ENCODE measurements around the gene TLR3. TPM values are rescaled to one million over a fixed set of nuclear protein-coding genes. Genes with fewer than 3 reads are reported as not detected.

The TLR3 gene
- total RNA-seq, 1 donor from 2014 or later, result not detected

DNA sequence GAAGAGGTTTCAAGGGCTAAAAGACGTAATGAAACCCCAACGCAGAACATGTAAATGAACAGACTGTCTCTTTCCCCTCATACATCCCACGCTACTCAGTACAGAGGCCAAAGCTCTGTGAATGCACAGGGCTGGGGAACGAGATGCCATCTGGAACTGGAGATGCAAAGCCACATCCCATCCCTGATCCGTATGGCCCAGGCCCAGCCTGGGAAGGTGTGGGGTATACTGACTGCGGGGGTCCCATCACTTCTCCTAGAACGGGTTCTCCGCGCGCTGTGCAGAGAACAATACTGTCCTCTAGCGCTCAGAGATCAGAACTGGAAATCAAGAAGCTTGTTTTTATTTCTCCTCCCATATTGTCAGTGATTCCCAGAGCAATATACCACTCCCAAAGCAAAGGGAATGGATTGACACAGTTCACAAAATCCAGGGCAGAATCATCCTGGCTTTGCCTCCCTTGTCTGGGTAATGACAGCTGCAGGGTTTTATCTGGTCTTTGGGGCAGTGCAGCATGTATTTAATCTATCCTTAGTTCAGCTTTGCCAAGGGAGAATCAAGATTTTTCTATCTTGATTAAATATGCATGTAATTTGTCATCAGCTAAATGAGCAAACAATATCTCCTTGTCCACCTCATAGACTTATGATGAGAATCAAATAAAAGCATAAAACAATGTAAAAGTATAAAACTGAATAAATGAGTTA is 47.3 kb upstream of the TLR3 start:
- Mint-ChIP-seq H3K36me3 (ENCODE audit: low read depth) (no peaks in the 10 kb centered on the region), H3K27ac (no peak overlapping the region), H3K4me3 (no peak overlapping the region), H3K9me3 (peaks cover 2% of the 10 kb centered on the region), H3K27me3 (peaks cover 9% of the 10 kb centered on the region), H3K4me1 (no peaks in the 10 kb centered on the region)
- intact Hi-C loops (cut with micrococcal nuclease), result no loop called here
- ChIA-PET POLR2A (no interaction called here), CTCF (interaction anchor here (0.7 to 1.2 kb wide), 6 partner anchors 47 to 981 kb away, joined by 3 to 6 read pairs (median 4); partner anchors contain the start of gene TLR3)
- no peak for DNase-seq
- ATAC-seq (ENCODE audit: low read depth), result no peak
- TF ChIP-seq, protein P1, sequence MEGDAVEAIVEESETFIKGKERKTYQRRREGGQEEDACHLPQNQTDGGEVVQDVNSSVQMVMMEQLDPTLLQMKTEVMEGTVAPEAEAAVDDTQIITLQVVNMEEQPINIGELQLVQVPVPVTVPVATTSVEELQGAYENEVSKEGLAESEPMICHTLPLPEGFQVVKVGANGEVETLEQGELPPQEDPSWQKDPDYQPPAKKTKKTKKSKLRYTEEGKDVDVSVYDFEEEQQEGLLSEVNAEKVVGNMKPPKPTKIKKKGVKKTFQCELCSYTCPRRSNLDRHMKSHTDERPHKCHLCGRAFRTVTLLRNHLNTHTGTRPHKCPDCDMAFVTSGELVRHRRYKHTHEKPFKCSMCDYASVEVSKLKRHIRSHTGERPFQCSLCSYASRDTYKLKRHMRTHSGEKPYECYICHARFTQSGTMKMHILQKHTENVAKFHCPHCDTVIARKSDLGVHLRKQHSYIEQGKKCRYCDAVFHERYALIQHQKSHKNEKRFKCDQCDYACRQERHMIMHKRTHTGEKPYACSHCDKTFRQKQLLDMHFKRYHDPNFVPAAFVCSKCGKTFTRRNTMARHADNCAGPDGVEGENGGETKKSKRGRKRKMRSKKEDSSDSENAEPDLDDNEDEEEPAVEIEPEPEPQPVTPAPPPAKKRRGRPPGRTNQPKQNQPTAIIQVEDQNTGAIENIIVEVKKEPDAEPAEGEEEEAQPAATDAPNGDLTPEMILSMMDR (IDR thresholded peaks at IDR 0.05), result no peak

DNA sequence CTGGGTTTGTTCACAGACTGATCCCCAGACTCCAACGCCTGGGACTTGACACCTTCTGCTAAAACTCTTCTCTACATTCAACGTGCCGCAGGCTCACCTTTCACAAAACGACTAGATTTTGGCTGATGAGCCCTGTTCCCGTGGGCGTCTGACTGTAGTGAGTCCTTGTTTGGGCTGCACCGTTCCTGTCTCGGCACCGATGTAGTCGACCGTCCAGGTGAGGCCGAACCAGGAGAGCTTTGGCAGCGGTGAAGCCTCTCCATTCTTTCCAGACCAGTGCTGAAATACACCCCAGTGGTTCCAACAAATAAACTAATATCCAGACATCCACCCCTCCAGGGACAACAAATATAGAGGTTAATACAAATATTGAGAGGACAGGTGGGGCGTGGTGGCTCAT is 45.0 kb upstream of the TLR3 start:
- no peak for DNase-seq
- Mint-ChIP-seq H3K36me3 (ENCODE audit: low read depth) (no peaks in the 10 kb centered on the region), H3K27ac (no peak overlapping the region), H3K4me1 (no peaks in the 10 kb centered on the region), H3K27me3 (peaks cover 11% of the 10 kb centered on the region), H3K4me3 (no peak overlapping the region), H3K9me3 (peaks cover 4% of the 10 kb centered on the region)
- no peak for ATAC-seq (ENCODE audit: low read depth)
- TF ChIP-seq, protein P1 (IDR thresholded peaks at IDR 0.05), result no peak
- CTCF ChIA-PET, result no interaction called here
- POLR2A ChIA-PET, result no interaction called here
- intact Hi-C loops (cut with micrococcal nuclease), result no loop called here

DNA sequence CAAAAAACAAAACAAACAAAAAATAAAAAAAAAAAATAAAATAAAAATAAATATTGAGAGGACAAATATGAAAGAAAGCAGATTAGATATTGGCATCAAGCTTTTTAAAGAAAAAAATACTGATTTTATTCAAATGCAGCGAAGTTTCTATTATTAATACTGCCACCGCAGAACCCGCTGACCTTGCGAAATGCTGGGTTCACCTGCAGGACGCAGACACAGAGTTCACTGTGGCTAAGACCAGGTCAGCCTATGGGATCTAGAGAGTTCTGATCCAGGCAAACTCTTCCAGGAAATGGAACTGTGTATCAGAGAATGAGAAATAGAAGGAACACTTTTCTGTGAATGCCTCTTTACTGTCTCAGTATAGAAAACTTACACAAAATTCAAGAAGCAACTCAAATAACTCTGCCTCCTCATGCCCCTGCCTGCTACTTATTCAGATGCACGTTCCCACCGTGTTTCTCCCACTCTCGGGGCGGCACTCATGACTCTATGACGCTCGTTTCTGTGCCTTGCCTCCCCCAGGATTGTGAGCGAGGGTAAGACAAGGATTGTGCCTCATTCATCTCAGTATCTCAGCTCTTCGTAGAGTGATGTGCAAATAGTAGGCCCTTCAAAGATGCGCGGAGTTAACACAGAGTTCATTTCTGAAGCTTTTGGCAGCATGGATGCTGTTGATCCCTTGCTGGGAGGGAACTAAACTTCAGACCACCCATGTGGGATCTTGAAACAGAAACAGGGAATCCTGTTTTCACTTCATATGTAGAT is 44.1 kb upstream of the TLR3 start:
- no peak for ATAC-seq (ENCODE audit: low read depth)
- no peak overlapping the region for H3K4me3 Mint-ChIP-seq
- TF ChIP-seq, protein P1 (IDR thresholded peaks at IDR 0.05), result no peak
- H3K27ac Mint-ChIP-seq, result no peak overlapping the region
- DNase-seq, result no peak
- intact Hi-C loops (cut with micrococcal nuclease), result no loop called here
- peaks cover 13% of the 10 kb centered on the region for H3K27me3 Mint-ChIP-seq
- H3K36me3 Mint-ChIP-seq (ENCODE audit: low read depth), result no peaks in the 10 kb centered on the region
- CTCF ChIA-PET, result interaction anchor here (0.8 kb wide), 1 partner anchor 383 kb away, joined by 3 read pairs; no protein-coding TSS in a partner anchor
- POLR2A ChIA-PET, result no interaction called here
- no peaks in the 10 kb centered on the region for H3K4me1 Mint-ChIP-seq
- H3K9me3 Mint-ChIP-seq, result peaks cover 4% of the 10 kb centered on the region

DNA sequence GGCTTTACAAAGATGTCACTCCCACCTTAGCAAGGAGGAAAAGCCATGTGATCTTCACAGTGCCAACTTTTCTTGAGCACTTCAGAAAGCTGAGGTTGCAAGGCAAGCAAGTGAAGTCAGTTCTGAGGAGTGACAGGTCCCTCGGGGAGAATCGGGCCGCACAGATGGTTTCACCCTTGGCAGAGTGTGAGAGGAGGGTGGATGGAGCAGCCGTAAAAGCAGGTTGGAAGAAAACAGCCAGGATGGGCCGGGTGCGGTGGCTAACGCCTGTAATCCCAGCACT is 43.6 kb upstream of the TLR3 start:
- ChIA-PET CTCF (interaction anchor here (0.8 kb wide), 1 partner anchor 384 kb away, joined by 3 read pairs; no protein-coding TSS in a partner anchor), POLR2A (no interaction called here)
- H3K27ac Mint-ChIP-seq, result no peak overlapping the region
- no peaks in the 10 kb centered on the region for H3K4me1 Mint-ChIP-seq
- H3K4me3 Mint-ChIP-seq, result no peak overlapping the region
- TF ChIP-seq, protein P1 (IDR thresholded peaks at IDR 0.05), result no peak
- H3K27me3 Mint-ChIP-seq, result peaks cover 16% of the 10 kb centered on the region
- intact Hi-C loops (cut with micrococcal nuclease), result no loop called here
- peaks cover 4% of the 10 kb centered on the region for H3K9me3 Mint-ChIP-seq
- ATAC-seq (ENCODE audit: low read depth) (no peak), DNase-seq (no peak)
- no peaks in the 10 kb centered on the region for H3K36me3 Mint-ChIP-seq (ENCODE audit: low read depth)

DNA sequence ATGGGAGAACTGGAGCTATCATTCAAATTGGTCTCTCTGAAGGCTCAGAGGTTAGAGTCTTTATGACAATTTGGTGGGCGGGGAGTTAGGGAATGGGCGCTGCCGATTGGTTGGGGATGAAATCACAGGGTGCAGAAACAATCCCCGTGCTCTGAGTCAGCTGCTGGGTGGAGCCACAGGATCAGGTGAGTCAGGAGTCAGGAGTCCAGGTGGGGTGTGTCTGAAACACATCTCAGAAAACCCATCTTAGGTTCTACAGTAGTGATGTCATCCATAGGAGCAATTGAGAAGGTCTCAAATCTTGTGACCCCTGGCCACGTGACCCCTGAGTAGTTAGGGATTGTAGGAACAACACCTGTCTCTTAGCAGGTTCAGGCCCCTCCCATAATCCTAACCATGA is 41.6 kb upstream of the TLR3 start:
- Mint-ChIP-seq H3K9me3 (peaks cover 4% of the 10 kb centered on the region), H3K4me3 (no peak overlapping the region), H3K4me1 (no peaks in the 10 kb centered on the region), H3K27me3 (peaks cover 25% of the 10 kb centered on the region), H3K36me3 (ENCODE audit: low read depth) (no peaks in the 10 kb centered on the region), H3K27ac (no peak overlapping the region)
- ChIA-PET POLR2A (no interaction called here), CTCF (interaction anchor here (0.7 kb wide), 1 partner anchor 386 kb away, joined by 3 read pairs; no protein-coding TSS in a partner anchor)
- ATAC-seq (ENCODE audit: low read depth) (no peak), DNase-seq (no peak)
- TF ChIP-seq, protein P1 (IDR thresholded peaks at IDR 0.05), result no peak
- intact Hi-C loops (cut with micrococcal nuclease), result no loop called here

All from activated B cell treated with CpG ODN at 0.5 μM for 24 hours (primary cell).